Measurements from ENCODE around the gene TMEM255A.
A peak's percentile ranks its signal among the peaks of the same experiment; 100 is the strongest.

The TMEM255A gene

GRCh38 chrX:120308558-120308957, 2.7 kb downstream of the TMEM255A start:
- Histone ChIP-seq H3K4me1 (ENCODE audit: control extremely low read depth in 1 of 4, control insufficient read depth in 4 of 4, insufficient read depth in 4 of 4, low read length in 3 of 4) (peaks cover 0 to 47% (median 34%) of the 10 kb centered on the region in 4 experiments), H3K4me3 (ENCODE audit: control insufficient read depth in 1 of 7, extremely low read depth in 1 of 7, insufficient read depth in 4 of 7, low read depth in 2 of 7, low read length in 6 of 7) (peak overlapping the region in 3 of 7 experiments; percentile 15 to 75 (median 54)), H3K27me3 (replicated peaks in 2 of 5; ENCODE audit: control insufficient read depth in 4 of 5, insufficient read depth in 5 of 5, low read length in 4 of 5) (peaks cover 7 to 81% (median 35%) of the 10 kb centered on the region in 5 experiments), H3K9me3 (ENCODE audit: control extremely low read depth in 1 of 5, control insufficient read depth in 4 of 5, insufficient read depth in 2 of 5, low read depth in 1 of 5, low read length in 4 of 5) (peaks cover 0 to 15% (median 0%) of the 10 kb centered on the region in 5 experiments), H3K36me3 (ENCODE audit: control insufficient read depth in 4 of 4, insufficient read depth in 4 of 4, low read length in 3 of 4) (no peaks in the 10 kb centered on the region), H3K27ac (ENCODE audit: insufficient read depth in 1 of 2, low read depth in 1 of 2, low read length in 2 of 2, poor library complexity in 1 of 2, severe bottlenecking in 2 of 2) (no peak overlapping the region)
- 11% methylated on average over 8 of the region's 12 CpGs for WGBS (ENCODE audit: insufficient coverage)
- CTCF ChIA-PET: interaction anchor here (1.6 to 1.9 kb wide), 4 partner anchors 9 to 57 kb away, joined by 6 to 12 read pairs (median 8); partner anchors contain the start of gene ZBTB33
- peak in 2 of 3 donors; percentile 52 to 58 for DNase-seq
- POLR2A ChIA-PET: no interaction called here

- DNase-seq: peak in 2 of 3 donors; percentile 48 to 57
- Histone ChIP-seq H3K36me3 (ENCODE audit: control insufficient read depth in 4 of 4, insufficient read depth in 4 of 4, low read length in 3 of 4) (no peaks in the 10 kb centered on the region), H3K4me1 (ENCODE audit: control extremely low read depth in 1 of 4, control insufficient read depth in 4 of 4, insufficient read depth in 4 of 4, low read length in 3 of 4) (peaks cover 0 to 58% (median 42%) of the 10 kb centered on the region in 4 experiments), H3K9me3 (ENCODE audit: control extremely low read depth in 1 of 5, control insufficient read depth in 4 of 5, insufficient read depth in 2 of 5, low read depth in 1 of 5, low read length in 4 of 5) (peaks cover 0 to 15% (median 0%) of the 10 kb centered on the region in 5 experiments), H3K4me3 (ENCODE audit: control insufficient read depth in 1 of 7, extremely low read depth in 1 of 7, insufficient read depth in 4 of 7, low read depth in 2 of 7, low read length in 6 of 7) (no peak overlapping the region), H3K27me3 (replicated peaks in 2 of 5; ENCODE audit: control insufficient read depth in 4 of 5, insufficient read depth in 5 of 5, low read length in 4 of 5) (peaks cover 0 to 72% (median 29%) of the 10 kb centered on the region in 5 experiments), H3K27ac (ENCODE audit: insufficient read depth in 1 of 2, low read depth in 1 of 2, low read length in 2 of 2, poor library complexity in 1 of 2, severe bottlenecking in 2 of 2) (no peak overlapping the region)
- CTCF ChIA-PET: no interaction called here
- WGBS (ENCODE audit: insufficient coverage): 0% methylated on average over 1 of the region's 2 CpGs
- POLR2A ChIA-PET: no interaction called here
These were observed 4.6 kb downstream of the TMEM255A start for GRCh38 chrX:120306630-120307029.

GRCh38 chrX:120305531-120306141, 5.6 kb downstream of the TMEM255A start:
- Histone ChIP-seq H3K4me1 (ENCODE audit: control extremely low read depth in 1 of 4, control insufficient read depth in 4 of 4, insufficient read depth in 4 of 4, low read length in 3 of 4) (peaks cover 0 to 49% (median 35%) of the 10 kb centered on the region in 4 experiments), H3K27me3 (replicated peaks in 2 of 5; ENCODE audit: control insufficient read depth in 4 of 5, insufficient read depth in 5 of 5, low read length in 4 of 5) (peaks cover 0 to 62% (median 21%) of the 10 kb centered on the region in 5 experiments), H3K9me3 (ENCODE audit: control extremely low read depth in 1 of 5, control insufficient read depth in 4 of 5, insufficient read depth in 2 of 5, low read depth in 1 of 5, low read length in 4 of 5) (peaks cover 0 to 9% (median 0%) of the 10 kb centered on the region in 5 experiments), H3K27ac (ENCODE audit: insufficient read depth in 1 of 2, low read depth in 1 of 2, low read length in 2 of 2, poor library complexity in 1 of 2, severe bottlenecking in 2 of 2) (no peak overlapping the region), H3K4me3 (ENCODE audit: control insufficient read depth in 1 of 7, extremely low read depth in 1 of 7, insufficient read depth in 4 of 7, low read depth in 2 of 7, low read length in 6 of 7) (no peak overlapping the region), H3K36me3 (ENCODE audit: control insufficient read depth in 4 of 4, insufficient read depth in 4 of 4, low read length in 3 of 4) (no peaks in the 10 kb centered on the region)
- 63% methylated on average over 8 of the region's 11 CpGs for WGBS (ENCODE audit: insufficient coverage)
- no peak for DNase-seq
- POLR2A ChIA-PET: interaction anchor here (0.7 kb wide), 1 partner anchor 125 kb away, joined by 3 read pairs; no protein-coding TSS in a partner anchor
- CTCF ChIA-PET: no interaction called here

- no peaks in the 10 kb centered on the region for H3K36me3 ChIP-seq (ENCODE audit: control insufficient read depth in 4 of 4, insufficient read depth in 4 of 4, low read length in 3 of 4)
- H3K9me3 ChIP-seq (ENCODE audit: control extremely low read depth in 1 of 5, control insufficient read depth in 4 of 5, insufficient read depth in 2 of 5, low read depth in 1 of 5, low read length in 4 of 5): peaks cover 0 to 1% (median 0%) of the 10 kb centered on the region in 5 experiments
- H3K4me1 ChIP-seq (ENCODE audit: control extremely low read depth in 1 of 4, control insufficient read depth in 4 of 4, insufficient read depth in 4 of 4, low read length in 3 of 4): peaks cover 0 to 39% (median 26%) of the 10 kb centered on the region in 4 experiments
- no peak for DNase-seq
- H3K27ac ChIP-seq (ENCODE audit: insufficient read depth in 1 of 2, low read depth in 1 of 2, low read length in 2 of 2, poor library complexity in 1 of 2, severe bottlenecking in 2 of 2): no peak overlapping the region
- H3K27me3 ChIP-seq (replicated peaks in 2 of 5; ENCODE audit: control insufficient read depth in 4 of 5, insufficient read depth in 5 of 5, low read length in 4 of 5): peaks cover 0 to 53% (median 13%) of the 10 kb centered on the region in 5 experiments
- POLR2A ChIA-PET: no interaction called here
- WGBS (ENCODE audit: insufficient coverage): 74% methylated on average over 6 of the region's 8 CpGs
- H3K4me3 ChIP-seq (ENCODE audit: control insufficient read depth in 1 of 7, extremely low read depth in 1 of 7, insufficient read depth in 4 of 7, low read depth in 2 of 7, low read length in 6 of 7): no peak overlapping the region
- CTCF ChIA-PET: no interaction called here
These were observed 7.0 kb downstream of the TMEM255A start for GRCh38 chrX:120304256-120304655.

GRCh38 chrX:120302434-120302833, 8.8 kb downstream of the TMEM255A start:
- peak overlapping the region in 2 of 7 experiments; percentile 11 for H3K4me3 ChIP-seq (ENCODE audit: control insufficient read depth in 1 of 7, extremely low read depth in 1 of 7, insufficient read depth in 4 of 7, low read depth in 2 of 7, low read length in 6 of 7)
- H3K36me3 ChIP-seq (ENCODE audit: control insufficient read depth in 4 of 4, insufficient read depth in 4 of 4, low read length in 3 of 4): no peaks in the 10 kb centered on the region
- ChIA-PET CTCF (interaction anchor here (0.9 kb wide), 1 partner anchor 52 kb away, joined by 3 read pairs; the partner anchor contains the start of gene ZBTB33), POLR2A (no interaction called here)
- peaks cover 0 to 33% (median 21%) of the 10 kb centered on the region in 4 experiments for H3K4me1 ChIP-seq (ENCODE audit: control extremely low read depth in 1 of 4, control insufficient read depth in 4 of 4, insufficient read depth in 4 of 4, low read length in 3 of 4)
- H3K9me3 ChIP-seq (ENCODE audit: control extremely low read depth in 1 of 5, control insufficient read depth in 4 of 5, insufficient read depth in 2 of 5, low read depth in 1 of 5, low read length in 4 of 5): no peaks in the 10 kb centered on the region
- peaks cover 0 to 34% (median 0%) of the 10 kb centered on the region in 5 experiments for H3K27me3 ChIP-seq (replicated peaks in 2 of 5; ENCODE audit: control insufficient read depth in 4 of 5, insufficient read depth in 5 of 5, low read length in 4 of 5)
- no peak overlapping the region for H3K27ac ChIP-seq (ENCODE audit: insufficient read depth in 1 of 2, low read depth in 1 of 2, low read length in 2 of 2, poor library complexity in 1 of 2, severe bottlenecking in 2 of 2)
- DNase-seq: peak; percentile 32 to 73 (median 69)
- WGBS (ENCODE audit: insufficient coverage): 6% methylated on average over 4 of the region's 4 CpGs

GRCh38 chrX:120301960-120302359, 9.3 kb downstream of the TMEM255A start:
- POLR2A ChIA-PET: no interaction called here
- peaks cover 0 to 31% (median 19%) of the 10 kb centered on the region in 4 experiments for H3K4me1 ChIP-seq (ENCODE audit: control extremely low read depth in 1 of 4, control insufficient read depth in 4 of 4, insufficient read depth in 4 of 4, low read length in 3 of 4)
- peaks cover 0 to 30% (median 0%) of the 10 kb centered on the region in 5 experiments for H3K27me3 ChIP-seq (replicated peaks in 2 of 5; ENCODE audit: control insufficient read depth in 4 of 5, insufficient read depth in 5 of 5, low read length in 4 of 5)
- no peaks in the 10 kb centered on the region for H3K36me3 ChIP-seq (ENCODE audit: control insufficient read depth in 4 of 4, insufficient read depth in 4 of 4, low read length in 3 of 4)
- no peaks in the 10 kb centered on the region for H3K9me3 ChIP-seq (ENCODE audit: control extremely low read depth in 1 of 5, control insufficient read depth in 4 of 5, insufficient read depth in 2 of 5, low read depth in 1 of 5, low read length in 4 of 5)
- H3K27ac ChIP-seq (ENCODE audit: insufficient read depth in 1 of 2, low read depth in 1 of 2, low read length in 2 of 2, poor library complexity in 1 of 2, severe bottlenecking in 2 of 2): no peak overlapping the region
- CTCF ChIA-PET: interaction anchor here (0.9 kb wide), 1 partner anchor 51 kb away, joined by 3 read pairs; the partner anchor contains the start of gene ZBTB33
- H3K4me3 ChIP-seq (ENCODE audit: control insufficient read depth in 1 of 7, extremely low read depth in 1 of 7, insufficient read depth in 4 of 7, low read depth in 2 of 7, low read length in 6 of 7): peak overlapping the region in 2 of 7 experiments; percentile 11
- WGBS (ENCODE audit: insufficient coverage): 26% methylated on average over 3 of the region's 4 CpGs
- no peak for DNase-seq

- no peak overlapping the region for H3K4me3 ChIP-seq (ENCODE audit: control insufficient read depth in 1 of 7, extremely low read depth in 1 of 7, insufficient read depth in 4 of 7, low read depth in 2 of 7, low read length in 6 of 7)
- H3K36me3 ChIP-seq (ENCODE audit: control insufficient read depth in 4 of 4, insufficient read depth in 4 of 4, low read length in 3 of 4): no peaks in the 10 kb centered on the region
- ChIA-PET CTCF (interaction anchor here (1.2 kb wide), 1 partner anchor 27 kb away, joined by 3 read pairs; no protein-coding TSS in a partner anchor), POLR2A (no interaction called here)
- no peaks in the 10 kb centered on the region for H3K9me3 ChIP-seq (ENCODE audit: control extremely low read depth in 1 of 5, control insufficient read depth in 4 of 5, insufficient read depth in 2 of 5, low read depth in 1 of 5, low read length in 4 of 5)
- DNase-seq: no peak
- H3K27me3 ChIP-seq (replicated peaks in 2 of 5; ENCODE audit: control insufficient read depth in 4 of 5, insufficient read depth in 5 of 5, low read length in 4 of 5): peaks cover 0 to 29% (median 0%) of the 10 kb centered on the region in 5 experiments
- H3K4me1 ChIP-seq (ENCODE audit: control extremely low read depth in 1 of 4, control insufficient read depth in 4 of 4, insufficient read depth in 4 of 4, low read length in 3 of 4): peaks cover 0 to 26% (median 16%) of the 10 kb centered on the region in 4 experiments
- no CpG with 5 or more reads among the region's 2 CpGs for WGBS (ENCODE audit: insufficient coverage)
- no peak overlapping the region for H3K27ac ChIP-seq (ENCODE audit: insufficient read depth in 1 of 2, low read depth in 1 of 2, low read length in 2 of 2, poor library complexity in 1 of 2, severe bottlenecking in 2 of 2)
These were observed 9.8 kb downstream of the TMEM255A start for GRCh38 chrX:120301497-120301896.

Data from common myeloid progenitor, CD34-positive (primary cell).